HepG2 (cell line): ENCODE results near the gene AGRP. TPM values are rescaled to one million over a fixed set of nuclear protein-coding genes. Genes with fewer than 3 reads are reported as not detected.
A peak's percentile ranks its signal among the peaks of the same experiment; 100 is the strongest.

Experiments used
- GRHL1 ChIP-seq: sonication (generic); formaldehyde crosslinking; conservative IDR thresholded peaks from 2 replicates; pipeline ENCODE4 v1.8.0; 2022; ENCODE audit warnings: missing genetic modification reagents
- HOXA3 ChIP-seq: sonication (generic); formaldehyde crosslinking; IDR thresholded peaks from 2 replicates; pipeline ENCODE4 v1.5.0; 2020; ENCODE audit warnings: missing genetic modification reagents
- HOXA7 ChIP-seq: sonication (generic); formaldehyde crosslinking; IDR thresholded peaks from 2 replicates; pipeline ENCODE4 v1.8.1; 2022; ENCODE audit warnings: mild to moderate bottlenecking, missing genetic modification reagents, moderate library complexity
- HOXA9 ChIP-seq: sonication (generic); formaldehyde crosslinking; IDR thresholded peaks from 2 replicates; pipeline ENCODE4 v1.8.1; 2022; ENCODE audit warnings: missing genetic modification reagents, mild to moderate bottlenecking, moderate library complexity, borderline replicate concordance
- IKZF4 ChIP-seq: sonication (generic); formaldehyde crosslinking; IDR thresholded peaks from 2 replicates; pipeline ENCODE4 v1.5.1; 2020; ENCODE audit warnings: borderline replicate concordance, mild to moderate bottlenecking, low read depth, missing genetic modification reagents; ENCODE audit errors: not compliant biosample characterization
- IRF9 ChIP-seq: sonication (generic); formaldehyde crosslinking; IDR thresholded peaks from 2 replicates; pipeline ENCODE4 v1.8.0; 2022; ENCODE audit warnings: missing genetic modification reagents, mild to moderate bottlenecking, borderline replicate concordance
- MEIS1 ChIP-seq: sonication (generic); formaldehyde crosslinking; IDR thresholded peaks from 2 replicates; pipeline ENCODE4 v1.9.0; 2021; ENCODE audit warnings: mild to moderate bottlenecking, missing genetic modification reagents, moderate library complexity, borderline replicate concordance
- ZFYVE20 ChIP-seq: sonication (generic); formaldehyde crosslinking; IDR thresholded peaks from 2 replicates; pipeline ENCODE4 v1.8.0; 2023; ENCODE audit warnings: low read depth, mild to moderate bottlenecking, moderate library complexity, missing genetic modification reagents, borderline replicate concordance
- ZMYM3 ChIP-seq: sonication (generic); formaldehyde crosslinking; IDR thresholded peaks from 2 replicates; pipeline ENCODE4 v1.5.1; 2020; ENCODE audit warnings: mild to moderate bottlenecking, missing genetic modification reagents
- ZNF576 ChIP-seq: sonication (generic); formaldehyde crosslinking; IDR thresholded peaks from 2 replicates; pipeline ENCODE4 v1.4.0; 2020; ENCODE audit warnings: mild to moderate bottlenecking, missing genetic modification reagents
- ZNF768 ChIP-seq: sonication (generic); formaldehyde crosslinking; IDR thresholded peaks from 2 replicates; pipeline ENCODE4 v1.4.0; 2020; ENCODE audit warnings: missing genetic modification reagents
- ZNF770 ChIP-seq: sonication (generic); formaldehyde crosslinking; IDR thresholded peaks from 2 replicates; pipeline ENCODE4 v1.5.0; 2020; ENCODE audit warnings: mild to moderate bottlenecking, missing genetic modification reagents
- ZNF839 ChIP-seq: sonication (generic); formaldehyde crosslinking; IDR thresholded peaks from 2 replicates; pipeline ENCODE4 v1.4.0; 2020; ENCODE audit warnings: missing genetic modification reagents, mild to moderate bottlenecking, borderline replicate concordance
- polyA plus RNA-seq, 8 experiments: library from polyadenylated mRNA; depleted of rRNA in 3 of 8; stranded (reverse) in 7 of 8; unstranded in 1 of 8; fragments of >200 nt; fragmentation: Illumina TruSeq in 4 of 8; extraction: Trizol in 4 of 8; gene quantifications; 2 replicates each; pipeline versions ENCODE4 v1.2.1 to v1.2.3, GENCODE V29; 2011 to 2016; ENCODE audit warnings: low read depth in 4 of 8, missing spikeins in 1 of 8, mixed read lengths in 1 of 8; ENCODE audit not compliant: insufficient read depth in 1 of 8
- total RNA-seq, 5 experiments: library from RNA; depleted of rRNA; stranded (reverse); fragments of >200 nt; fragmentation: Illumina TruSeq; extraction: Trizol; gene quantifications; 2 replicates each; pipeline ENCODE4 v1.2.3, GENCODE V29; 2016; ENCODE audit warnings: low read depth in 1 of 5

The AGRP gene
- total and polyA plus RNA-seq, 2 of the 13 experiments (the other 11 are each of a cell fraction or from before 2014, with no cell fraction given): not detected

GRCh38 chr16:67514382-67514828, 31.1 kb upstream of the AGRP start (continued):
- TF ChIP-seq IRF9 (CRISPR knock-in tag) (no peak), ZNF576 (CRISPR knock-in tag) (no peak), HOXA9 (CRISPR knock-in tag) (no peak), ZNF768 (CRISPR knock-in tag) (no peak), ZNF839 (no peak), HOXA7 (no peak), ZFYVE20 (CRISPR knock-in tag) (no peak), ZNF770 (CRISPR knock-in tag) (peak; percentile 98), HOXA3 (CRISPR knock-in tag) (0 out of 2 replicates have a peak, but pooled peaks have one; percentile 28), IKZF4 (CRISPR knock-in tag) (no peak), GRHL1 (CRISPR knock-in tag) (no peak), ZMYM3 (peak; percentile 78; the same call in 1 of the 2 replicates), MEIS1 (no peak)
